Activated CD4-positive, alpha-beta memory T cell treated with anti-CD3 and anti-CD28 coated beads, Interleukin-2, amount 10 ng/mL, durations not matched to agents 7 days and 5 days (primary cell): Measurements from ENCODE around the gene ZNF324. TPM values are rescaled to one million over a fixed set of nuclear protein-coding genes. Genes with fewer than 3 reads are reported as not detected.
A peak's percentile ranks its signal among the peaks of the same experiment; 100 is the strongest.
"Not testable (repeated sequence)": the region's sequence is repeated elsewhere in the genome, so short reads cannot be mapped to it uniquely, and the experiment has no call there.

ENCODE experiments used
- CTCF ChIA-PET: fragments of 350-600 bp; sonication (Branson Sonifier 250); formaldehyde crosslinking; loops from one replicate; lab custom pipeline; 2021; ENCODE audit warnings: antibody characterized with exemption, inconsistent platforms; lab: Charles Lee
- POLR2A ChIA-PET: fragments of 350-600 bp; sonication (Branson Sonifier 250); formaldehyde crosslinking; loops from one replicate; lab custom pipeline; 2021; ENCODE audit warnings: antibody characterized with exemption; lab: Charles Lee
- DNase-seq: peaks from one replicate; pipeline ENCODE4 v3.0.0-alpha.2; 2020
- H3K27ac Mint-ChIP-seq: one replicate; pipeline ENCODE4 v1.8.0; 2021; ENCODE audit warnings: mild to moderate bottlenecking, mixed read lengths
- H3K27me3 Mint-ChIP-seq: one replicate; pipeline ENCODE4 v1.8.0; 2021; ENCODE audit warnings: mixed read lengths
- H3K36me3 Mint-ChIP-seq: one replicate; pipeline ENCODE4 v1.8.0; 2021; ENCODE audit warnings: low read depth, mixed read lengths
- H3K4me1 Mint-ChIP-seq: one replicate; pipeline ENCODE4 v1.8.0; 2021; ENCODE audit warnings: mixed read lengths
- H3K4me3 Mint-ChIP-seq: one replicate; pipeline ENCODE4 v1.8.0; 2021; ENCODE audit warnings: mild to moderate bottlenecking, mixed read lengths
- H3K9me3 Mint-ChIP-seq: one replicate; pipeline ENCODE4 v1.8.0; 2021; ENCODE audit warnings: mixed read lengths
- total RNA-seq, 2 experiments: library from RNA; stranded (reverse); gene quantifications; one replicate each; pipeline ENCODE4 v1.2.3, GENCODE V29; 2021

Gene ZNF324
- total RNA-seq, 2 experiments from 2014 or later: 10.8 to 12.1 TPM

DNA sequence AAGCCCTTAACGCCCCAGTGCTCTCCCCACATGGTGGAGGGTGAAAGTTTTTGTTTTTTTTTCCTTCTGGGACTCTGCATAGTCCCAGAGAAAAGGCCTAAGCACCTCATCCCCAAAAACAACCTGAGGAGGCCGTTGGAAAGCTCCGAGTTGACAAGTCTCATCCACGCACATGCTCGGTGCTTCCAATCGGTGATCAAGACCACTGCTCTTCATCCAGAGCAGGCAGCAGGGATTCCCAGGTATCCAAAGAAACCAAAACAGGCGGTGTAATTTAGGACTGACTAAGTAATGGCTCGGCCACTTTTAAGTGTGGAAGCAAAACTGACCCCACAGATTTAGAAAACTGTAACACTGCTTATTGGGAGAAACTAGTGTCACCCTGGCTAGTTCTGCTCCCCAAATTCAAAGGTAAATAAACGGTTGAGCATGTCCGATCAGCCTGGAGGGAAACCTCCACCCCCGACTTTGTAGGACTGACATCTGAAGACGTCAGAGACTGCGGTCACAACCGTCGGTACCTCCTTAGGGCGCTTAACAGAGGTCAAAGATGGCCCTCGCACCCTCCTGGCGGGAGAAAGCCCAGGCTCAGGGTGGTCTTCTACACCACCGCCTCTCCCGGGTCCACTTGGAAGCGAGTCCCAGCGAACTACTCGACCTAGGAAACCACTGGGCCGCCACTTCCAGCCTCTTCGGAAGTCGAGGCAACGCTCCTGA, 8.3 kb downstream of the ZNF324 start:
- Mint-ChIP-seq H3K27ac (peak overlapping the region; percentile 99), H3K36me3 (peaks cover 27% of the 10 kb centered on the region), H3K4me1 (peaks cover 32% of the 10 kb centered on the region), H3K27me3 (no peaks in the 10 kb centered on the region), H3K4me3 (peak overlapping the region; percentile 95), H3K9me3 (no peaks in the 10 kb centered on the region)
- CTCF ChIA-PET: interaction anchor here (1.0 to 2.1 kb wide), 3 partner anchors 14 to 45 kb away, joined by 3 to 7 read pairs (median 3); partner anchors contain the start of gene ZBTB45
- POLR2A ChIA-PET: interaction anchor here (0.8 to 1.8 kb wide), 5 partner anchors 11 to 113 kb away, joined by 3 to 6 read pairs (median 4); partner anchors contain the start of genes TRIM28 and ZNF497
- DNase-seq: no peak

DNA sequence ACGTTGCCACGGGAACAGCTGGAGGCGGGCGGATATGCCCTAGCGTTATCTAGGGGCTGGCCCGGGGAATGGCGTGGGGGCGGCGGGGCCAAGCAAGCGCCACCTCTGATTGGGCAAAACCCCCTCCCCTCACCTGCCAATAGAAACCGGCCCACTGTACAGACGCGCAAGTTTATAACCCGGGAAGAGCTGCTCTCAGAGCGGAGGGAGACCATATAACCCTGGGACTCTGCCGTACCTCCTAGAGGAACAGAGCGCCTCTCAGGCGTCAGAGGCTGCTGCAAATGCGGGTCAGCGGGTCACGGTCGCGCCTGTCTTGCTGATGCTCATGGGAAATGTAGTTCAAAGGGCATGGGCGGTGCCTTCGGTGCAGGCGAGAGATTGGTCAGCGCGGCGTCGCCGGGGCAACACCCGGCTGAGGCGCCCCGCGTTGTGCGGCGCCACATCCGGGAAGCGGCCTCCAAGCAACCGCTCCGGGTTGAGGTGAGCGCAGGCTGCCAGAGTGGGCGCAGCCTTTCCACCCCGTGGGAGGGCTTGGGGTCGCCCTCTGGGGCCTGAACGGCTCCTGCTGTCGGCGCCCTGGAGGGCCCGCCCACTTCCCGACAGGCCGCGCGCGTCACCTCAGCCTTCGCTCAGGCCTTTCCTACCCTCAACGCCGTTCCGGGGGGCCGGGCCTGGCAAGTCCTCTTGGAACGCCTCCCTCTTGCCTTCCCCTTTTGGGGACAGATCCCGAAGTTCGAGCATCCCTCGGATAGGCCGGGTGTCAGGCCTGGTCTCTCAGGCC, 9.0 kb downstream of the ZNF324 start, which contains the start of gene ZNF446:
Gene ZNF446 (plus strand): TSS at position 639 of the 784 bp plus-strand sequence. CDS start 867 bp downstream, outside the sequence.
- peaks cover 23% of the 10 kb centered on the region for H3K36me3 Mint-ChIP-seq
- peaks cover 32% of the 10 kb centered on the region for H3K4me1 Mint-ChIP-seq
- H3K27me3 Mint-ChIP-seq: no peaks in the 10 kb centered on the region
- ChIA-PET POLR2A (interaction anchor here (0.8 to 1.8 kb wide), 12 partner anchors 8 to 114 kb away, joined by 3 to 8 read pairs (median 3); partner anchors contain the start of genes TRIM28, ZNF324B and ZNF497), CTCF (interaction anchor here (1.0 to 2.1 kb wide), 3 partner anchors 14 to 44 kb away, joined by 3 to 7 read pairs (median 3); partner anchors contain the start of gene ZBTB45)
- no peaks in the 10 kb centered on the region for H3K9me3 Mint-ChIP-seq
- DNase-seq: peak; percentile 98
- peak within 1 kb of the TSS; percentile 95 for H3K4me3 Mint-ChIP-seq
- H3K27ac Mint-ChIP-seq: peak within 1 kb of the TSS; percentile 99

DNA sequence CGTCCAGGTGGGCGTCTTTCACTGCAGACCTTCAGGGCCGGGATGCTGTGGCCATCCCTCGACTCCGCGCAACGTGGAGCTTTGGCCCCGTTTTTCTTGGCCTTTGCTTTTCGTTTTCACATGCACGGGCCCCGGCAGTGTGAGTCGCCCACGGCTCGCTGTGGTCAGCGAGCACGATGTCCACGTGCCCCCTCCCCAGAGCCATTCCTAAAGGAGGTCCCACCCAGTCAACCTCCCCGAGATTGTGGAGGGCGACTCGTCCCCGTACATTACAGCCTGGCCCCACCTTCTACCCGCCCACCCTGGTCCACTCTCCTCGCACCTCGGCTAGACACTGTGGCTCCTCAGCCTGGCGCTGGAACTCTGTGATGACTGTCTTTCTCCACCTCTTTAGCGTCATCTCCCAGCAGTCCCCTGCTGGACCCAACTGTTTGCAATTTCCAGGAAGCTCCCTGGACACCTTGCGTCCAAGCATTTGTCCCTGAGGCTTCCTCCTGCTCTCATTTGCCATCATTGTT, 9.7 kb downstream of the ZNF324 start:
- H3K4me1 Mint-ChIP-seq: peaks cover 32% of the 10 kb centered on the region
- no peaks in the 10 kb centered on the region for H3K9me3 Mint-ChIP-seq
- DNase-seq: no peak
- ChIA-PET CTCF (interaction anchor here (1.2 kb wide), 1 partner anchor 43 kb away, joined by 3 read pairs; the partner anchor contains the start of gene ZBTB45), POLR2A (interaction anchor here (0.6 to 1.8 kb wide), 10 partner anchors 9 to 146 kb away, joined by 3 to 8 read pairs (median 3); partner anchors contain the start of genes TRIM28, ZNF324B and ZNF497)
- peak overlapping the region; percentile 99 for H3K27ac Mint-ChIP-seq
- H3K27me3 Mint-ChIP-seq: no peaks in the 10 kb centered on the region
- H3K36me3 Mint-ChIP-seq: peaks cover 21% of the 10 kb centered on the region
- H3K4me3 Mint-ChIP-seq: peak overlapping the region; percentile 95

DNA sequence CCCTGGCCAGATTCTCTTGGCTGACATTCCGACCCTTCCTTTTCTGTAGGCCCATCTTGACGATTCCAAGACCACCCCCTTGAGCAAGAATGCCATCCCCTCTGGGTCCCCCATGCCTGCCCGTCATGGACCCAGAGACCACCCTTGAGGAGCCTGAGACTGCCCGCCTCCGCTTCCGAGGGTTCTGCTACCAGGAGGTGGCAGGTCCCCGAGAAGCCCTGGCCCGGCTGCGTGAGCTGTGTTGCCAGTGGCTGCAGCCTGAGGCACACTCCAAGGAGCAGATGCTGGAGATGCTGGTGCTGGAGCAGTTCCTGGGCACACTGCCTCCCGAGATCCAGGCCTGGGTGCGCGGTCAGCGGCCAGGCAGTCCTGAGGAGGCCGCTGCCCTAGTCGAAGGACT, 10.2 kb downstream of the ZNF324 start:
- Mint-ChIP-seq H3K27me3 (no peaks in the 10 kb centered on the region), H3K36me3 (peaks cover 19% of the 10 kb centered on the region), H3K4me1 (peaks cover 32% of the 10 kb centered on the region), H3K27ac (peak overlapping the region; percentile 99), H3K9me3 (no peaks in the 10 kb centered on the region), H3K4me3 (peak overlapping the region; percentile 95)
- POLR2A ChIA-PET: interaction anchor here (0.6 to 1.4 kb wide), 7 partner anchors 12 to 147 kb away, joined by 3 to 8 read pairs (median 3); partner anchors contain the start of genes ZNF324B and ZNF497
- no peak for DNase-seq
- CTCF ChIA-PET: no interaction called here

DNA sequence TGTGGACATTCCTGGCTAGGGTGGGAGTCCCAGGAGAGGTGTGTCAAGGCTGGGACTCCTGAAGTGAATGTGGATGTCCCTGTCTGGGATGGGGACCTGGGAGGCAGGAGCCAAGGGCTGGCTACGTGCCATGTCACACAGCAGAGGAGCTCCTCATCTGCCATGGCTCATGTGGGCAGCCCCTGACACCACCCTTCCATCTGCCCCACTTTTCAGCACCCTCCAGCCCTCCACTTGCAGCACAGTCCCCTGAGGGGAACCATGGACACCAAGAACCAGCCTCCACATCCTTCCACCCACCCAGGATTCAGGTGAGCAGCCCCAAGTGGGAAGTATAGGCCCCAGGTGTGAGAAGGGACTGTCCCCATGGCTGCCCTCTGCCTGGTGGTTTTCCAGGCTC, 11.0 kb downstream of the ZNF324 start:
- ChIA-PET CTCF (interaction anchor here (0.7 kb wide), 1 partner anchor 42 kb away, joined by 4 read pairs; the partner anchor contains the start of gene ZBTB45), POLR2A (interaction anchor here (1.0 kb wide), 2 partner anchors 35 to 41 kb away, joined by 3 to 4 read pairs; partner anchors contain the start of gene ZBTB45)
- Mint-ChIP-seq H3K36me3 (peaks cover 17% of the 10 kb centered on the region), H3K9me3 (no peaks in the 10 kb centered on the region), H3K27me3 (no peaks in the 10 kb centered on the region), H3K27ac (peak overlapping the region; percentile 99), H3K4me1 (peaks cover 32% of the 10 kb centered on the region), H3K4me3 (no peak overlapping the region)
- no peak for DNase-seq

DNA sequence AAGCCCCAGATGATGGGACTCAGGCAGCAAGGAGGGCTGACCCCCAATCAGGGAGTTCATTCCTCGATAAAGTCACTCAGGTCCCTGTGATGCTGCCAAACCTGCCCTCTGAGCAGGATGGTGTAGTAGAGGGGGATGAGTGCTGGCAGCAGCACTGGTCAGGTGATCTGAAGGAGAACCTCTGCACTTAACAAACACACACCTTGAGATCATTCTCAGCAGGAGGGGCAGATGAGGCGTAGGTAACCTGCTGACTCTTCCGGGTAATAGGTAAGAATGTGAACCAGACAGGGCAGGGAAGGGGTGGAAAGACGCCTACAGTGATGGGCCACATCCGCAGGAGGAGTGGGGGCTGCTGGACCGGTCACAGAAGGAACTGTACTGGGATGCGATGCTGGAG, 12.4 kb downstream of the ZNF324 start:
- CTCF ChIA-PET: no interaction called here
- POLR2A ChIA-PET: interaction anchor here (0.8 kb wide), 1 partner anchor 27 kb away, joined by 3 read pairs; no protein-coding TSS in a partner anchor

DNA sequence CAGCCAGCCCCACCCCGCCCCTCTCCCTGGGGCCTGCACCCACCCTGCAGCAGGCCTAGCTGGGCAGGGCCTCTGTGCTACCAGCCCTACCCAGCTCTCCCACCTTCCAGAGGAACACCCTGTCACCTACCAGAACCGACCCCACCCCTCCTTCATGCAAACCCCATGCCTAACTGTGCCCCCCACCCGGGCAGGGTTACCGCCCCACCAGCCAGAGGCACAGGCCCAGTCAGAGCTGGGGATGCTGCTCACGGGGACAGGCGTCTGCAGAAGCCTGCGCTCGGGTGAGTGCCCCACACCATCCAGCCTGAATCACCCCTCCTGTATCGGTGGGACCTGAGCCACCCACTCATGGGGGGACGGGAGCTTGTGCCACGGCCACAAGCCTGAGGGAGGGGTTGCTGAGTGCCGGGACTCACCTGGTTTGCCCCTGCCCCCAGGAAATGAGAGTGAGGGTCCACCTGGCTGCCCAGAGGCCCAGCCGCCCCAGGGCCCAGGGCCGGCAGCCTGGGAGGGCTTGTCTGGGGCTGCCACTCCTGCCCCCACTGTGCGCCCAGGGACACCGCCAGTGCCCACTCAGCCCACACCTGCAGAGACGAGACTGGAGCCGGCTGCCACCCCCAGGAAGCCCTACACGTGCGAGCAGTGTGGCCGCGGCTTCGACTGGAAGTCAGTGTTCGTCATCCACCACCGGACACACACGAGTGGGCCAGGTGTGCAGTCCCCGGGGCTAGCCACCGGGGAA, 13.0 kb downstream of the ZNF324 start:
- CTCF ChIA-PET: interaction anchor here (0.6 kb wide), 1 partner anchor 26 kb away, joined by 3 read pairs; no protein-coding TSS in a partner anchor
- Mint-ChIP-seq H3K9me3 (no peaks in the 10 kb centered on the region), H3K4me1 (peaks cover 21% of the 10 kb centered on the region)

More for the DNA sequence above, 12.4 kb downstream of the ZNF324 start:
- peaks cover 11% of the 10 kb centered on the region for H3K36me3 Mint-ChIP-seq
- H3K9me3 Mint-ChIP-seq: no peaks in the 10 kb centered on the region
- H3K27ac Mint-ChIP-seq: no peak overlapping the region
- H3K4me1 Mint-ChIP-seq: peaks cover 26% of the 10 kb centered on the region
- H3K4me3 Mint-ChIP-seq: no peak overlapping the region
- no peaks in the 10 kb centered on the region for H3K27me3 Mint-ChIP-seq
- DNase-seq: no peak

DNA sequence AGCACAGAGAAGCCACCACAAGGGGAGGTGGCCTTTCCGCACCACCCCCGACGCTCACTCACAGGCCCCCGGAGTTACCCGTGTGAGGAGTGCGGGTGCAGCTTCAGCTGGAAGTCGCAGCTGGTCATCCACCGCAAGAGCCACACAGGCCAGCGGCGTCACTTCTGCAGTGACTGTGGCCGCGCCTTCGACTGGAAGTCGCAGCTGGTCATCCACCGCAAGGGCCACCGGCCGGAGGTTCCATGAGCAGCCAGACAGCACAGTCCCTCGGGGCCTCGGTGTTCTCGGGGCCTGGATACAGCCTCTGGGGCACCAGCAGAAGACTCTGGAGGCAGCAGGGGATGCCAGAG, 13.6 kb downstream of the ZNF324 start:
- H3K27ac Mint-ChIP-seq: no peak overlapping the region
- H3K27me3 Mint-ChIP-seq: no peaks in the 10 kb centered on the region
- no peak for DNase-seq
- H3K4me1 Mint-ChIP-seq: peaks cover 15% of the 10 kb centered on the region
- POLR2A ChIA-PET: no interaction called here
- H3K36me3 Mint-ChIP-seq: peaks cover 14% of the 10 kb centered on the region
- H3K4me3 Mint-ChIP-seq: no peak overlapping the region
- no peaks in the 10 kb centered on the region for H3K9me3 Mint-ChIP-seq
- CTCF ChIA-PET: no interaction called here

More for the DNA sequence above, 13.0 kb downstream of the ZNF324 start:
- POLR2A ChIA-PET: no interaction called here
- H3K27ac Mint-ChIP-seq: no peak overlapping the region
- H3K4me3 Mint-ChIP-seq: no peak overlapping the region
- no peak for DNase-seq
- peaks cover 13% of the 10 kb centered on the region for H3K36me3 Mint-ChIP-seq
- H3K27me3 Mint-ChIP-seq: no peaks in the 10 kb centered on the region

DNA sequence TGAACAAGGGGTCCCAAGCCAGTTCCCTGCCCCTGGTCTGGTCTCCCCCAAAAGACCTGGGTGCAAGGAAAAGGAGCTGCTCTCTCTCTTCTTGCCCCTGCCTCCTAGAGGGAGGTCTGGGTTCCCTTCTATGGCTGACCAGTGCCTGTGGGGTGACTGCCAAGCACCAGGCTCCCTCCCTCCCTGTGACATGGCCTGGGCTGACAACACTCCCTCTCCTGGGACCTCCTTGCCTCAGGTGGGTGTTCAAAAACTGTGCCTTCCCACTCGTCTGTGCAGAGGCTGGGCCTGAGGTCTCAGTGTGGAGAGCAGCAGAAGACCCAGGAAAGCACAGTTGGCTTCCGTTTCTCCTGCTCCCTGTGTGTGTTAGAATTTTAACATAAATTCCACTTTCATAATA, 14.0 kb downstream of the ZNF324 start:
- Mint-ChIP-seq H3K27me3 (no peaks in the 10 kb centered on the region), H3K9me3 (no peaks in the 10 kb centered on the region), H3K4me1 (peaks cover 13% of the 10 kb centered on the region), H3K36me3 (peaks cover 14% of the 10 kb centered on the region), H3K27ac (no peak overlapping the region), H3K4me3 (no peak overlapping the region)
- POLR2A ChIA-PET: no interaction called here
- CTCF ChIA-PET: no interaction called here
- DNase-seq: no peak

DNA sequence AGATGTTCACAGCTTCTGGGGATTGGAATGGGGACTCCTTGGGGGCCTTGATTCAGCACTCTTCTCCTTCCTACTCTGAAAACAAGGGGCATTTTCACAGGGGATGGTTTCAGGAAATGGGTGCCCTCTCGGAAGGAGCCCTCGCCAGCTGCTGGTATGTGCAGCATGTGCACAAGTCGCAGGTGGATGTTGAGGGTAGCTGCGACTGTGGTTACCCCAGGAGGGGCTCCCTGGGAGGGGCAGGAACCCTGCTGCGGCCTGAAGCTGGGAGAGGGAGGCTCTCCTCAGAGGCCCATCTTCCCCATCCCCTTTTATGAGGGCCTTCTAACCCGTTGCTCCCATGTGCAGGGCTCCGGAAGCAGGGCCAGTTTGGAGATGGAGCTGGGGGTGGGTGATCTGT, 15.5 kb downstream of the ZNF324 start:
- no peaks in the 10 kb centered on the region for H3K27me3 Mint-ChIP-seq

DNA sequence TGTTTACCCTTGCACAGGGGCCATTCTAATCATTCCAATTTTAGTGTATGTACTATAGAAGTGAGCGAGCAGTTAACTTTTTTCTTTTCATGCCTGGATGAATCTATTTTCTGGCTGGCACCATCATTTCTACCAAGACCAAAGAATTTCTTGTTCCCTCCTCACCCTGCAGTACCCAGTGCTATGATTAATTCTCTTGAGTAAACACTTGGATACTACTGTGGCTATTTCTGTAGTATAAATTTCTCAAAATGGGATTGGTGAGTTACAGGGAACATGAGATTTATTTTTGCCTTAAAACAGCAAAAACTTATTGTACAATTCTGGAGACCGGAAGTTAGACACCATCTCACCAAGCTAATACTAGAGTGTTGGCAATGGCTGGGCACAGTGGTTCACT, 16.9 kb downstream of the ZNF324 start:
- DNase-seq: no peak
- Mint-ChIP-seq H3K36me3 (peaks cover 10% of the 10 kb centered on the region), H3K4me1 (peaks cover 10% of the 10 kb centered on the region), H3K9me3 (no peaks in the 10 kb centered on the region), H3K27me3 (no peaks in the 10 kb centered on the region), H3K27ac (no peak overlapping the region), H3K4me3 (no peak overlapping the region)
- POLR2A ChIA-PET: no interaction called here
- CTCF ChIA-PET: interaction anchor here (1.6 kb wide), 1 partner anchor 36 kb away, joined by 7 read pairs; the partner anchor contains the start of gene ZBTB45

More for the DNA sequence above, 15.5 kb downstream of the ZNF324 start:
- peaks cover 5% of the 10 kb centered on the region for H3K4me1 Mint-ChIP-seq
- H3K9me3 Mint-ChIP-seq: no peaks in the 10 kb centered on the region
- H3K4me3 Mint-ChIP-seq: no peak overlapping the region
- DNase-seq: no peak
- no peak overlapping the region for H3K27ac Mint-ChIP-seq
- POLR2A ChIA-PET: no interaction called here
- H3K36me3 Mint-ChIP-seq: peaks cover 10% of the 10 kb centered on the region
- CTCF ChIA-PET: no interaction called here

DNA sequence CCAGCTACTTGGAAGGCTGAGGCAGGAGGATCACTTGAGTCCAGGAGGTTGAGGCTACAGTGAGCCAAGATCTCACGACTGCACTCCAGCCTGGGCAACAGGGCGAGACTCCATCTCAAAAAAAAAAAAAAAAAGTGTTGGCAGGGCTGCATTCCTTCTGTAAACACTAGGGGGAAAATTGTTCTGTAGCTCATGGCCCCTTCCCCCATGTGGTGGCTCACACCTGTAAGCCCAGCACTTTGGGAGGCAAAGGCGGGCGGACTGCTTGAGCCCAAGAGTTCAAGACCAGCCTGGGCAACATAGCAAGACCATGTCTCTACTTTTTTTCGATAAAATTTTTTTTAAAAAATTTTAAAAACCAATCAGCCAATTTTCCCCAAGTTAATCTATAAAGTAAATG, 17.5 kb downstream of the ZNF324 start:
- H3K9me3 Mint-ChIP-seq, H3K27me3 Mint-ChIP-seq, H3K4me3 Mint-ChIP-seq, H3K27ac Mint-ChIP-seq, DNase-seq, POLR2A ChIA-PET: not testable (repeated sequence)
- CTCF ChIA-PET: interaction anchor here (1.6 kb wide), 1 partner anchor 35 kb away, joined by 7 read pairs; the partner anchor contains the start of gene ZBTB45
- Mint-ChIP-seq H3K4me1 (peaks cover 16% of the 10 kb centered on the region), H3K36me3 (peaks cover 10% of the 10 kb centered on the region)
